GM19467 (cell line): ENCODE results near the gene CEBPG.

Experiments
- ATAC-seq: cut with Tn5 transposase; IDR thresholded peaks from one replicate; pipeline ENCODE4 v1.9.1; 2021; ENCODE audit warnings: mild to moderate bottlenecking, moderate library complexity; ENCODE audit not compliant: unreplicated experiment

CEBPG gene

DNA sequence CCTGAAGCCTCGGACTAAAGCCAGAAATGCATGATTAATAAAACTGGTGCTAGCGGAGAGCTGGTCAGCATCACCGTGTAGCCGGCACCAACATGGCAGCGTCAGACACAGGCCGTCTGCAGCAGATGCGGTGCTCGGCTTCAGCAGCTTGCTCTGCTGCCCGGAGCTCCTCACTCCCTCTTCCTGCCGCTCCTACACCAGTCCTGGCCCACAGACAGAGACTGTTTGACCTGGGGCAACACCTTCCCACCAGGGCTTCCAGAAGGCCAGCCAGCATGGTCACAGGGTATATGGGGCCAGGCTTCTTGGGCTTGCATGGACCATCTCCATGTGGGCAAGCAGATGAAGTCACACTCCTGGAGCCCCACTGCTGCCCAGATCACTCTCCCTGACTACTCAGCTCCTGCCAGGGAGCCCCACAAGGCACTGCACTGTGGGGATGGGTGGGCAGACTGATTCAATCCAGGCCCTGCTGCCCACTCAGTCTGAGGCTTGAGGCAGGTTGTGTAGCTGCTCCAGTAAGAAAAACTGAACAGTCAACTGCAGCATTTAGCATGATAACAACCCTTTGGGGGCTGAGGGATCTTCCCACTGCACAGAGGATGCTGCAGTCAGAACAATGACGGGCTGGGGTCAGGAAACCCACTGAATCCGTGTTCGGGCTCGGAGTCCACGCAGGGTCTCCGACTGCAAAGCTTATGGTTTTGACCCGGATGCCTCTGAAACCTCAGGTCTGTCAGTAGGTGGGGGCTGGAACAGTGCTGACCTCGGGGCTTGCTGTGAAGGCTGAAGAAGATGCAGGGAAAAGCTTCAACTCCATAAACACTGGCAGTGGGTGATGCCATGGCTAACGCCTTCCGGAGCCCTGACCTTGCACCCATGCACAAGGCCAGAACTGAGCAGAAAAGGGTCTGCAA is 45.6 kb downstream of the CEBPG start:
- no peak for ATAC-seq

DNA sequence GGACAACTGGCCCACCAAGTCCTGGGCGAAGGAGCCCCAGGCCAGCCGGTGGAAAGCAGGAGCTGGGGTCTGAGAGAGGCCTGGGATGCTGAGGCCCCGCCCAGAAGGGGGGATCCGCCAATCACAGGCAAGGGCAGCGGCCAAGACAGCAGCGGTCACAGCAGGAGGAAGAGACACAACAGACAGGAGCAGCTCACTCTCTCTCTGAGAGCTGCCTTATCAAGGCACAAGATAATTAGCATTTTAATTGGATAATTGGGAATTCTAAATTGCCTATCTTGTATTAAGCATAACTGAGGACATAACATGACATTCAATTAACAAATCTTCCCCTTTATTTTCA is 46.2 kb downstream of the CEBPG start:
- no peak for ATAC-seq

DNA sequence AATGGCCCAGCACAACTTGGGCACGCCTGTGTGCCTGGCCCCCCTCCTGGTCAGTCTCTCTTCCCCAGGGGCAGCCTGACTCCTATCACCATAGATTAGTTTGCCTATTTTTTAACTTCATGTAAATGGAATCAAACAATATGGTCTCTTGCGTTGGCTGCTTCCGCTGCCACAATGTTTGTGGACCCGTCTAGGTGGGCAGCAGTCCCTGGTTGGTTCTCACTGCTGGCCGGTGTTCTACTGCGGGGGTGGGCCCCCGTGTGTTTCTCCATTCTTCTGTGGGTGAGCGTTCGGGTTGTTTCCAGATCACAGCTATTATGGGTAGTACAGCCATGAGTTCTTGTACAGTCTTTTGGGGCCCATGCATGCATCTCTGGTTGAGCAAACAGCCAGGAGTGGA is 47.3 kb downstream of the CEBPG start:
- no peak for ATAC-seq

DNA sequence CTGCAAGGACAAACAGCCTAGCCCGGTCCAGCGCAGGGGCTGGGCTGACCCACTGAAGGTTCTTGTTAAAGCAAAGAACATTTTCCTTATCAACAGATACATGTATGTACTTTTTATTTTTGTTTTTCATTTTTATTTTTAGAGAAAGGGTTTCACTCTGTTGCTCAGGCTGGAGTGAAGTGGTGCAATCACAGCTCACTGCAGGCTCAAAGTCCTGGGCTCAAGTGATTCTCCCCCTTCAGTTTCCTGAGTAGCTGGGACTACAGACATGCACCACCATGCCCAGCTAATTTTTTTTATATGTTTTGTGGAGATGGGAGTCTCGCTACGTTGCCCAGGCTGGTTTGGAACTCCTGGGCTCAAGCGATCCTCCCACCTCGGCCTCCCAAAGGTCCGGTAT is 47.9 kb downstream of the CEBPG start:
- no peak for ATAC-seq

DNA sequence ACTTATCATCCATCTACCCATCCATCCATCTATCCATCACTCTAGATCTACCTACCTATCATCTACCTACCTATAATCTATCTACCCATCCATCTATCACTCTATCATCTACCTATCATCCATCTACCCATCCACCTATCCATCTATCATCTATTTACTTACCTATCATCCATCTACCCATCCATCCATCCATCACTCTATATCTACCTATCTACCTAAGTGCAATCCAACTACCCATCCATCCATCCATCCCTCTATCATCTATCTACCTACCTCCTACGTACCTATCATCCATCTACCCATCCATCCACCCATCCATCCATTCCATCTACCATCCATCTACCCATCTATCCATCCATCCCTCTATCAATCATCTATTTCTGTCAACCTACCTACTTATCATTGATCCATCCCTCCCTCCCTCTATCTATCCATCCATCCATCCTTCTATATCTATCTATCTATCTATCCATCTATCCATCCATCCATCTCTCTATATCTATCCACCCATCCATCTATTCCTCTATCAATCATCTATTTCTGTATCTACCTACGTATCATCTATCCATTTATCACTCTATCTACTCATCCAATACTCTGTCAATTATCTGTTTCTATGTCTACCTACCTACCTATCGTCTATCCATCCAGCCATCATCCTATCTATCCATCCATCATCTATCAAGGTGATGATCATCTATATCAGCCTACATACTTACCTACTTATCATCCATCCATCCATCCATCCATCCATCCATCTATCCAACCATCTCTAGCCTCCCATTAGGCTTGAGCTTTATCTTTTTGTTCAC is 49.1 kb downstream of the CEBPG start:
- ATAC-seq: no peak

DNA sequence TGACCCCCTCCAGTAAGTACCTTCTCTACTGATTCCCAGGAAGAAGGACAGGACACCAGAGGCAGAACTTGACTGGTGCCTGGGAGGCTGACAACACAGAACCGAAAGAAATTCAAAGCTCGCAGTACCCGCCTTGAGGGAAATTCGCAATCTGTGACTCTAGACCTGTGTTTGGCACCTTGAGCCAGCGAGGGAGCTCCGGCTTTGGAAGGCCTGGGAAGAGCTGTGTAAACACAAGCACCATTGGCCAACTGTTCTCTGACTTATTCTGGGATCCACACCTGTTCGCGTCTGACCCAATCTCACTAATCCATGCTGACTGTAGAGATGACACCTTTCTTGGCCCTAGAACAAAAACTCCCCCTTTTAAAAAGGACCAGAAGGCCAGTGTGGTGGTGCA is 50.7 kb downstream of the CEBPG start:
- no peak for ATAC-seq

DNA sequence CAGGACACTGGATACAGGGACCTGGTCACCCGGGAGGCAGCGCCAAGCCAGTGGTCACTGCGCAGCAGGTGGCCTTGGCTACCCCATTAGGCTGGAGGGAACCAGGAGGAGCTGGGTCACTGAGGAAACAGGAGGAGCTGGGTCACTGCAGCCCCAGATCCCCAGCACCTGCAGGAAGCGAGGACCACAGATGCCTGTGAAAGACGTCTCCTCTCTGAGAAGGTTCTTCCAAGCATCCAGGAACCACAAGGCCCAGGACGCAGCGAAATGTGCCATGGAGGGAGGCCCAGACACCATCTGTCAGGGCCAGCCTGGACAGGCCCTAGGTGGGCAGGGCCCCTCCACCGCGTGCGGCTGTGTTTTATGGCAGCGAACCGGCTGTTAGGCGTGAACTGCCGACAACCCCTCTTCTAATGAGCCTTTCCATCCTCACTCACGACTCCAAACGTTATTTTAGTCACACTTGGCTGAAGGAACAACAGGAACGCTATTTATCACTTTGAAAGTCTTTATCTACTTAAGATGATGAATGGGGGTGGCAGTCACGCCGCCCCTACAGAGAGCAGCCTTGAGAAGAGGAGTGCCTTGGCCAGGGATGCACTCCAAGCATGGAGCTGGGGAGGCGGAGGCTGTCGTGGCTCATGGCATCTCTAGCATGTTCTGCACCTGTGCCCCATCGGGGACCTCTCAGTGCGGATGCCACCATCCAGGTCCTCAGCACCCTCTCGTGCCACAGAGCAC is 53.3 kb downstream of the CEBPG start:
- ATAC-seq: no peak

DNA sequence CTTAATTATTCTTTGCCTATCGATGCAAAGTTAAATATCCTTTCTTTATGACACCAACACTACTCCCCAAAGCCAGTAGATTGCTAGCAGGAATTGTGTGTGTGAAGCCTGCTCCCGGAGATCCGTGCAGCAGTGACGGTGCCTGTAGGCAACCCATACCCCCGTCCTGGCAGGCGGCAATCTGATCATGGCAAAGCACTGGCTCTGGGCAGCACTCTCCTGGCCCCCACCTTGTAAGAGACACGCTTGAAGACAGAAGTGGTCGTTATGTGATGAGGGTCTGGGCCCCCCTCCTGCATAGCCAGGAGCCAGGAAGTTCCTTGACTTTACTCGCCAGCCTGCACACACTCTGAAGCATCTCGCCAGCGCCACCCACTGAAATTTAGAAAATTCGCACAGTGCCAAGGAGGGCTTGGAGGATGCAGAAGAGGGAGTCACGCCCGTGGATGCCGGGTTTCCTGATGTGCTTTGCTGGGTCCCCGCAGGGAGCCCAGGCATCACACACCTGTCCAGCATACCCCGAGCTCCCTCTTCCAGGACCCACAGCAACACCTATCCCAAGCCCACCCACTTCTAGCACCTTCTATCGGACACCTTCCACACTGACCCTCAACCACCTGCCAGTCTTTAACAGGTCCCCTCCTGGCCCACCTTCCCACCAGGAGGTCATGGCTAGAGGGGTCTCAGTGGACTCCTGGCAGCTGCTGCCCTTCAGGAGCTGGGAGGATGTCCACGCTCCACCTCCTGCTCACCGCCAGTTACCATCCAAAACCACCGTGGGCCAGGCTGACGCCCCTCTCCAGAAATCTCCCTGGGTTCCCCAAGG is 54.5 kb downstream of the CEBPG start:
- ATAC-seq: no peak

DNA sequence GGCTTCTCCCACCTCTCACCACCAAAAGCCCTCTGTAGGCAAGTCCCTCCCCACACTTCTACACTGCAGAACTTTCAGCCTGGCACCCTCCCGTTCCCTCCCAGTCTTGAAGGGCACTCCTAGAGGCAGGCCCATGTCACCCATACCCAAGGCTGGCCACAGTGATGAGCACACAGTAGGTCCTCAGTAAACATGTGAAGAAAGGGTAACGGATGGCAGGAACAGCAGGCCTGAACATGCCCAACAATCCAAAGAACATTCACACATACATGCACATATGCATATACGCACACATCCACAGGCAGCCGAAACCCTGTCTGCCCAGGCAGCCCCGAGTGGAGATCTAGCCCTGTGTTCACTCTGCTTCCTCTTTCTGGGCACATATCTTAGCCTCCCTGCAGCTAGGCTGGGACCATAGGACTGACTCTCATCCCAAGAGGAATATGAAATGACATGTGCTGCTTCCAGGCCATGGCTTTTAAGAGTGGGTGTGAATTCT is 55.2 kb downstream of the CEBPG start:
- ATAC-seq: no peak

DNA sequence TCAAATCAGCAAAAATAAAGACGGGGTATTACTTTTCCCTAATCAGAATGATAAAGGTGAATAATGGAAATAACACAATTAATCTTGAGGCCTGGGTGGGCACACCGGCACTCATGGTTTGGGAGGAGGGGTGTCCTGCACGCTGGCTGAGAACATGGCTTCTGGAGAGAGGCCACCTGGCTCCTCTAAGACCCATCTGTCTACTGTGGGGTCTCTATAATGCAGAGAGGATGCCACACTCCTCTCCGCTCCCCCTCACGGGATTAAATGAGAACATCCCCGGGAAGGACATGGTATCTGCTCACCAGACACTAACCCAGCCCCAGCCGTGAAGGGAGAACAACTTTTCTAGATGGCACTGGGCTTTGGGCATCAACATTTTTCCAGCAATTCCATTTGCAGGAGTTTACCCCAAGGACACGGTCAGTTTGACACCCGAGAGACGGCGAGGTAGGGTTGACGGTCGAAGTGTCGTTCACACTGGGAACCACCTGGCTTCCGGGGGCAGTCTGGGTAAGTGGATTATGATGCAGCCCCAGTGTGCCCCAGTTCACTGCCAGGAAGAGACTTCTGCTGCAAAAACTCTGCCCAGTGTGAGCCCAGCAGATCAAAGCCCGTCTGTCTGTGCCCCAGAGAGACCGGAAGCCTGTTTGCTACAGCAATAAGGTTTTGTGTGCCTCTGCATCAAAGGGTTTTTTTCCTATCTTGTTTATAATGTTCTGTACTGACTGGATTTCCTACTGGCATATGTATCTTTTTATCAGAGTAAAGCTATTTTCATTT is 56.6 kb downstream of the CEBPG start:
- ATAC-seq: no peak

DNA sequence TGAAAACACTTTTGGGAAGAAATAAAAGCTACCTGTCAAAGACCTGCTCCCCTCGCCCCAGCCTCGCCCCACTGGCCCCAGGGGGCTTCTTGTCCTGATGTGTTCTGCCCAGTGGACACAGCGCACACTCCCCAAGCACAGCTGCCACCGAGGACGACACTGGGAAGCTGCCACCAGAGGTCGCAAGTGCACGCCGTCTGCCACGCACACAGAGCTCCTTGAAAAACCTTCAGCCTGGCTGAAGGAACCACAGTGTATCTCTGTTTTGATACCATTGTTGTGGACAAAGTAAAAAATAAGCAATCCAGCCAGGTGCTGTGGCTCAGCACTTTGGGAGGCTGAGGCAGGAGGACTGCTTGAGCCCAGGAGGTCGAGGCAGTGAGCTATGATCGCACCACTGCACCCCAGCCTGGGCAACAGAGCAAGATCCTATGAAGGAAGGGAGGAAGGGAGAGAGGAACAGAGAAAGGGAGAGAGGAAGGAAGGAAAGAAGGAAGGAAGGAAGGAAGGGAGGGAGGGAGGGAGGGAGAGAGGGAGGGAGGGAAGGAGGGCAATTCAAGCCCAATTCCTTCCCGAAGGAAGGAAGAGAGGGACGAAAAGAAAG is 57.3 kb downstream of the CEBPG start:
- ATAC-seq: no peak

DNA sequence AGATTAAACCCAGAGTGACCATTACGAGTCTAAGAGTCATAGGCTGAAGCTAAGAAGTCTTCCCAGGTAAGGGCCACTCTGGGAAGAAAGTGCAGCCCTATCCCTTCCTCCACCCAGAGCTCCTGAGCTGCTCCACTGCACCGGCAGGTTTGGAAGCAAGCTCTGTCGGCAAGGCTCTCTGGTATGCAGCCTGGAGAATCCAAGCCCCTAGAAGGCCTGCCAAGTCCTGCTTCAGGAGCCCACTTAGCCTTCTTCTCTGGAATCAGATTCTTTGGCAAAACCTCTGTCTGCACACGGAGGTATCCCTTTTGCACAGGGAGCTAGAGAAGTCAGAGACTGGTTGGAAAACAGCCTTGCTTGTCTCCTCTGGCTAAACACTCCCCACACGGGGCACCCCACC is 58.5 kb downstream of the CEBPG start:
- no peak for ATAC-seq
